ENCODE data around the gene PPP2R5B. TPM values are rescaled to one million over a fixed set of nuclear protein-coding genes. Genes with fewer than 3 reads are reported as not detected.
A peak's percentile ranks its signal among the peaks of the same experiment; 100 is the strongest.

Gene PPP2R5B
- 10 to 100 TPM; 32.6 to 35.6 TPM for total RNA-seq

- H3K4me3 Mint-ChIP-seq, result peak within 1 kb of the TSS; percentile 94
- peak within 1 kb of the TSS; percentile 95 to 99 for H3K27ac Mint-ChIP-seq
- H3K4me1 Mint-ChIP-seq (ENCODE audit: low read depth in 2 of 2), result peaks cover 12 to 13% of the 10 kb centered on the region in 2 donors
- H3K27me3 Mint-ChIP-seq, result no peaks in the 10 kb centered on the region
- H3K9me3 Mint-ChIP-seq, result no peaks in the 10 kb centered on the region
- no peaks in the 10 kb centered on the region for H3K36me3 Mint-ChIP-seq
- ATAC-seq, result peak; percentile 96
- DNase-seq (ENCODE audit: low spot score), result peak; percentile 95
These were observed at the start of gene PPP2R5B for GRCh38 chr11:64923944-64924909. TSS of gene PPP2R5B (plus strand) at chr11:64924689. CDS start at chr11:64925735, 1,046 bp downstream.

GRCh38 chr11:64875369-64876228 lies 48.9 kb upstream of the PPP2R5B start:
- Mint-ChIP-seq H3K27ac (peak overlapping the region; percentile 97 to 99), H3K4me3 (peak overlapping the region; percentile 99), H3K36me3 (peaks cover 13% of the 10 kb centered on the region), H3K4me1 (ENCODE audit: low read depth in 2 of 2) (peaks cover 69 to 75% of the 10 kb centered on the region in 2 donors), H3K27me3 (no peaks in the 10 kb centered on the region), H3K9me3 (no peaks in the 10 kb centered on the region)
- no peak for DNase-seq (ENCODE audit: low spot score)
- no peak for ATAC-seq

GRCh38 chr11:64876229-64876750 lies 48.2 kb upstream of the PPP2R5B start:
- ATAC-seq (no peak), DNase-seq (ENCODE audit: low spot score) (no peak)
- H3K27ac Mint-ChIP-seq, result peak overlapping the region; percentile 97 to 99
- no peaks in the 10 kb centered on the region for H3K9me3 Mint-ChIP-seq
- peak overlapping the region; percentile 99 for H3K4me3 Mint-ChIP-seq
- H3K4me1 Mint-ChIP-seq (ENCODE audit: low read depth in 2 of 2), result peaks cover 72 to 73% of the 10 kb centered on the region in 2 donors
- H3K36me3 Mint-ChIP-seq, result peaks cover 11% of the 10 kb centered on the region
- H3K27me3 Mint-ChIP-seq, result no peaks in the 10 kb centered on the region

- Mint-ChIP-seq H3K36me3 (peaks cover 9% of the 10 kb centered on the region), H3K27me3 (no peaks in the 10 kb centered on the region), H3K4me3 (peak overlapping the region; percentile 99), H3K27ac (peak overlapping the region; percentile 97 to 99), H3K9me3 (no peaks in the 10 kb centered on the region), H3K4me1 (ENCODE audit: low read depth in 2 of 2) (peaks cover 69 to 71% of the 10 kb centered on the region in 2 donors)
- ATAC-seq (no peak), DNase-seq (ENCODE audit: low spot score) (no peak)
These were observed 47.6 kb upstream of the PPP2R5B start for GRCh38 chr11:64876835-64877341.

GRCh38 chr11:64877390-64878222 lies 46.9 kb upstream of the PPP2R5B start:
- H3K36me3 Mint-ChIP-seq, result peaks cover 9% of the 10 kb centered on the region
- H3K27ac Mint-ChIP-seq, result peak overlapping the region; percentile 97 to 99
- peak overlapping the region; percentile 99 for H3K4me3 Mint-ChIP-seq
- no peaks in the 10 kb centered on the region for H3K27me3 Mint-ChIP-seq
- DNase-seq (ENCODE audit: low spot score), result no peak
- H3K4me1 Mint-ChIP-seq (ENCODE audit: low read depth in 2 of 2), result peaks cover 67 to 70% of the 10 kb centered on the region in 2 donors
- no peaks in the 10 kb centered on the region for H3K9me3 Mint-ChIP-seq
- peak in 1 of 2 donors; percentile 4 for ATAC-seq

- no peak for ATAC-seq
- DNase-seq (ENCODE audit: low spot score), result no peak
- Mint-ChIP-seq H3K4me1 (ENCODE audit: low read depth in 2 of 2) (peaks cover 61 to 67% of the 10 kb centered on the region in 2 donors), H3K4me3 (peak overlapping the region; percentile 99), H3K27me3 (no peaks in the 10 kb centered on the region), H3K36me3 (peaks cover 4% of the 10 kb centered on the region), H3K9me3 (no peaks in the 10 kb centered on the region), H3K27ac (peak overlapping the region; percentile 97 to 99)
These were observed 46.3 kb upstream of the PPP2R5B start for GRCh38 chr11:64878223-64878493.

- H3K27me3 Mint-ChIP-seq, result no peaks in the 10 kb centered on the region
- DNase-seq (ENCODE audit: low spot score), result peak; percentile 100
- ATAC-seq, result peak; percentile 93
- H3K9me3 Mint-ChIP-seq, result no peaks in the 10 kb centered on the region
- peak within 1 kb of the TSS; percentile 97 to 99 for H3K27ac Mint-ChIP-seq
- H3K4me1 Mint-ChIP-seq (ENCODE audit: low read depth in 2 of 2), result peaks cover 59 to 65% of the 10 kb centered on the region in 2 donors
- peak within 1 kb of the TSS; percentile 99 for H3K4me3 Mint-ChIP-seq
- H3K36me3 Mint-ChIP-seq, result peaks cover 4% of the 10 kb centered on the region
These were observed 45.8 kb upstream of the PPP2R5B start, which contains the start of gene EHD1 for GRCh38 chr11:64878494-64879243. TSS of gene EHD1 (minus strand) at chr11:64878621. CDS start at chr11:64878464, 157 bp downstream.

- H3K36me3 Mint-ChIP-seq, result peaks cover 4% of the 10 kb centered on the region
- no peaks in the 10 kb centered on the region for H3K27me3 Mint-ChIP-seq
- no peaks in the 10 kb centered on the region for H3K9me3 Mint-ChIP-seq
- H3K4me3 Mint-ChIP-seq, result peak overlapping the region; percentile 99
- peaks cover 60 to 68% of the 10 kb centered on the region in 2 donors for H3K4me1 Mint-ChIP-seq (ENCODE audit: low read depth in 2 of 2)
- peak overlapping the region; percentile 97 to 99 for H3K27ac Mint-ChIP-seq
- no peak for ATAC-seq
- DNase-seq (ENCODE audit: low spot score), result no peak
These were observed 45.1 kb upstream of the PPP2R5B start for GRCh38 chr11:64879244-64879900.

GRCh38 chr11:64880240-64881001 lies 44.1 kb upstream of the PPP2R5B start:
- ATAC-seq, result no peak
- peaks cover 4% of the 10 kb centered on the region for H3K36me3 Mint-ChIP-seq
- peak overlapping the region; percentile 97 to 99 for H3K27ac Mint-ChIP-seq
- DNase-seq (ENCODE audit: low spot score), result no peak
- H3K4me3 Mint-ChIP-seq, result peak overlapping the region; percentile 99
- peaks cover 55 to 62% of the 10 kb centered on the region in 2 donors for H3K4me1 Mint-ChIP-seq (ENCODE audit: low read depth in 2 of 2)
- H3K27me3 Mint-ChIP-seq, result no peaks in the 10 kb centered on the region
- no peaks in the 10 kb centered on the region for H3K9me3 Mint-ChIP-seq

GRCh38 chr11:64881476-64881875 lies 43.0 kb upstream of the PPP2R5B start:
- DNase-seq (ENCODE audit: low spot score) (no peak), ATAC-seq (no peak)
- peak overlapping the region; percentile 97 to 99 for H3K27ac Mint-ChIP-seq
- H3K36me3 Mint-ChIP-seq, result peaks cover 3% of the 10 kb centered on the region
- H3K4me3 Mint-ChIP-seq, result no peak overlapping the region
- no peaks in the 10 kb centered on the region for H3K9me3 Mint-ChIP-seq
- H3K4me1 Mint-ChIP-seq (ENCODE audit: low read depth in 2 of 2), result peaks cover 54 to 60% of the 10 kb centered on the region in 2 donors
- H3K27me3 Mint-ChIP-seq, result no peaks in the 10 kb centered on the region

GRCh38 chr11:64882243-64882642 lies 42.2 kb upstream of the PPP2R5B start:
- no peak overlapping the region for H3K4me3 Mint-ChIP-seq
- no peaks in the 10 kb centered on the region for H3K36me3 Mint-ChIP-seq
- H3K9me3 Mint-ChIP-seq, result no peaks in the 10 kb centered on the region
- ATAC-seq (no peak), DNase-seq (ENCODE audit: low spot score) (no peak)
- no peaks in the 10 kb centered on the region for H3K27me3 Mint-ChIP-seq
- H3K4me1 Mint-ChIP-seq (ENCODE audit: low read depth in 2 of 2), result peaks cover 48 to 53% of the 10 kb centered on the region in 2 donors
- H3K27ac Mint-ChIP-seq, result no peak overlapping the region

All from natural killer cell treated with Interleukin-12 subunit alpha and Interleukin-12 subunit beta and Interleukin-15 and Interleukin-18, amount 100 ng/mL, for 72 hours (primary cell).